NCI-H2227 (cell line): ENCODE results near the gene SARDH.

Source experiments
- DNase-seq: peaks from one replicate; lab custom pipeline; 2025; ENCODE audit not compliant: unreplicated experiment; lab: John Stamatoyannopoulos, UW

The SARDH gene

DNA sequence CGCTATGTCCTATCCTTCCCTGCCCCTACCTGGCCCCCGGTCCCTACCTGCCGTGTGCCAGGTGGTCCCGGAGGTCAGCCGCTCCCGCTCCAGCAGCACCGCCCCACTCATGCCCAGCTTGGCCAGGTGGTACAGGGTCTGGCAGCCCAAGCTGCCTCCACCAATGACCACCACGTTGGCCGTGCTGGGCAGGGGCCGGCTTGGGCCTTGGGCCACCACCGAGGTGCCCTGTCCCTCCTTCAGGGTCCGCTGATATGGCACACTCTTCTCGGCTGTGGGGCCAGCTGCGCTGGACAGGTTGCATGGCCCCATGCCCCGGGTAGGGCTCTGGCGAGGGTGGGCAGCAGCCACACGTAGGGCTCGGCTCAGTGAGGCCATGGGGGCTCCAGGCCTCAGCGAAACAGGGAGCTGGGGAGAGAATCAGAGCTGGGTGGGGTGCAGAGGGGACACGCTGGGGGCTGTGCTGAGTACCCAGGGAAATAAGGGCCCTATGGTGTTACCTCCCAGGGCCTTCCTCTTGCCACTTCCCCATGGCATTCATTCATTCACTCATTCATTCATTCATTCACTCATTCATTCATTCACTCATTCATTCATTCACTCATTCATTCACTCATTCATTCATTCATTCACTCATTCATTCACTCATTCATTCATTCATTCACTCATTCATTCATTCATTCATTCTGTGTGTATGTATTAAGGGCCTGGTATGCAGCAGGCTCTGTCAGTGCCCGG is 4.2 kb downstream of the SARDH start:
- no peak for DNase-seq

DNA sequence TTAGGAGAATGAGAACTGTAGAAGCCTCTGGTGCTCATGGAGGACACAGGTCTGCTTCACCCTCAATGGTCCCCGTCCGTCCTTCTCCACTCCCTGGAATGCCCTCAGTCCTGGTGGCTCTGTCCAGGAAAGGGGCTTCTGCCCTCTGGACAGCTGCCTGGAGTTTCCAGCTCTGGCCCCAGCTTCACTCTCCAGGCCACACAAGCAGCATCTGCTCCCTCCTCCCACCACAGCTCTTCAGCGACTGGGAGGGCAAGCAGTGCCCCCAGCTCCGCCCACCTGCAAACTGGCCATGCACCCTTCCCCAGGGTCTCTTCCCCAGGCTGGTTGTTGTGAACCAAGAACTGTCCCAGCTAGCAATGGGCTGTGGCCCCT is 4.7 kb downstream of the SARDH start:
- DNase-seq, result no peak

DNA sequence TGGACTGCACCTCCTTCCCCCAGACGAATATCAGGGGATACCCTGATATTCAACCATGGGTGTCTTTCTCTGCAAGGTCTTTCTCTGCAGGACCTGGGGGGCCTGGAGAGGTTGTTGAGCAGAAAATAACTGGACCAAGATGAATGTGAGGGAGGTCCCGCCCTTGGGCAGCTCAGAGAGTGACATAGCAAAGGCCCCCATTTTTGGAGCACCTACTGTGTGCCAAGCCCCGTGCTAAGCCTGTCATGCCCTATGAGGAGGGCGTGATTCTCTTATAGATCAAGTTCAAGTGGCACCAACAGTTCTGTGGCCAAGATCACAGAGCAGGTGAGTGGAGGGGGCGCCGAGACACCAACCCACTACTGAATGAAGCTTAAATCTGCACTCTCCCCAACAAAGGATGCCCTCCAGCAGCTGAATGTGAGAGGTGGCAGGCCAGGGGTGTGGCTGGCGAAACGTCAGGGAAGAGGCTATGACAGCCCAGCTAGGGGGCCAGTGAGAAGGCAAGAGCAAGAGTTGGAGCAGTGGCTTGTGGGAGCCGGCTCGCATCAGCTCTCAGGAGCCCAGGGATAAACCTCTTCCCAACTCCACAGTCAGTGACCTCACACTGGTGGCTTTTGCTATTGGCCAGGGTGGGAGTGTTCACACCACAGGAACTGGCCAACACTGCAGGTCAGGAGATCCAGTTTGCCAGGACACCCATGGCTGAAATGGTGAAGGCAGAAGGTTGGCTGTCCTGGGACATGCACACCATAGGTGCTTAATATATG is 5.3 kb downstream of the SARDH start:
- DNase-seq, result no peak

DNA sequence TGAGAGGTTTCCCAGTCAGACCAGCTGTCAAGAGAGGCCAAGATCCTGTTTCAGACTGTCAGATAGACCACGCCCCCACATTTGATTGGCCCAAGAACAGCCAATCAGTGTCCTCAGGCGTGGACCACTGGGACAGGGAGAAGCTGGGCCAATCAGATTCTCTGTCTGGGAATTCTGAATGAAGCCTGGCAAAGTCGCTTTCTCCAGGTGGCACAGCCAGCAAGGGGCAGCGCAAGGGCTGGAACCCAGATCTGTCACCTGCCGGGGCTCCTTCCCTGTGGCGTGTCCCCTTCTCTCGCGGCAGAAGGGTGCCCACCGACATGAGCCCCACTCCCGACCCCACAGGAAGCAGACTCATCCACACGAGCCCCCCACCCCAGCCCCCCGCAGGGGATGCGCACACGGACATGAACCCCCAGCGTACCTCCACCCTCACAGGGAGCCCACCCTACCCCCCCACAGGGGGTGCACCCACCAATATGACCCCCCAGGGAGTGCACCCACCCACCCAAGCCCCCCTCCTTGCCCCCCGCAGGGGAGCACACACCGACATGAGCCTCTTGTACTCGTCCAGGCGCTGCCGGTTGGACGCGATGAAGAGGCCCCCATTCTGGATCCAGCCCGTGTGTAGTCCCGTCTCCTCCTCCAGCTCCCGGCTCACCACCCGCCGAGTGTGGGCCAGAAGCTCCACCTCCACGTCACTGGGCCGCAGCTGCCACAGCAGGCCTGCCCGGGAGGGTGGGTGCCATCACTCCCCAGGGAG is 6.1 kb downstream of the SARDH start:
- no peak for DNase-seq

DNA sequence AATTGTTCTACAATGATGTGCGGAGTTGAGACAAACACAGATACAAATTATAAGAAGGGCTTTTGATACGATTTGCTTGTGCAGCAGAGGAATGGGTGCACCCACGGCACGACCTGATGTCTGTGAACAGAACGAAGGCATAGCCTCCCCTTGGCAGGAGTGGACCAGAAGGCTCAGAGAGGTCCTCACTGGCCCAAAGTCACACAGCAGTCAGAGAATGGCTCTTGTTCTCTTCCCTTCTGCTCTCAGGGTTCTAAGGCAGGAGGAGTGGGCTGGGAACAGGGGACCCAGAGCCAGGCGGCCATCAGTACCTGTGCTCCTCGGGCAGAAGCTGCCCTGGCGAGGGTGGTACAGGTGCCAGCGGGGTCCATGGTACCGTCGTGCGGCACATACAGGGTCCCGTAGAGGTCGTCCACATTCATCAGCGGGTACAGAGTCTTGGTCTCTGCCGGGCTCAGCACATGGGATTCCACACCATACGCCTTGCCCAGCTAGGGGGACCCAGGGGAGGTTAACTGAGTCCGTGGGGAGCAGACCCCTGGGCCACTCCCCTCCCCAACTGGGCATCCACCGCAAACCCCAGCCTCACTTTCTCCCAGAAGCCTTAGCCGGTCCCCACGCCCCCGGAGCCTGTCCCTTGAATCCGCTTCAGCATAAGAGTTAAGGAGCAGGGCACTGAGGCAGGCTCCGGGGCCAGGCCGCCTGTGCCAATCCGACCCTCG is 7.0 kb downstream of the SARDH start:
- no peak for DNase-seq

DNA sequence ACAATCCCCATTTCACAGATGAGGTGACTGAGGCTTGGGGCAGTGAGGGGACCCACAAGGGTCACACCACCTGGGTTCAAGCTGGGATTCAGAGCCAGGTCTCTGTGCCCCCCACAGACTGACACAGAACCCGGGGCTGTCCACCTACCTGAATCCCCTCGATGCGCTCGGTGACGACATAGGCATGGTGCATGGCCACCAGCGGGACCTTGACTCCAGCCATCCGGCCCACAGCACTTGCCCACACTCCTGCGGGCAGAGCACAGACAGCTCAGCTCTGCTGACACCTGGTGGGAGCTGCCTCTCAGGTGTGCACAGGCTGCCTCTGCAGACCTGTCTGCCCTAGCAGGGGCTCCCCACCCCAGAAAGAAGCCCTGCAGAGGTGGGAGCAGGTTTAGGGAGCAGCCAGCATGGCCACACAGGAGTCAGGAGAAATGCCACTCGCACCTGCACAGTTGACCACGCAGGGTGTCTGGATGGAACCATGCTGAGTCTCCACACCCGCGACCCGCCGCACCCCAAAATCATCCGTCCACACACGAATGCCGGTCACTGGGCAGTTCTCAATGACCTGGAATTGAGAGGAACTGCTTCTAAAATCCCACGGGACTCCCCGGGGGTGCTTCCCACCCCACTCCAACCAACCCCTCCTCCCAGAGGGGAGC is 8.4 kb downstream of the SARDH start:
- DNase-seq, result no peak

DNA sequence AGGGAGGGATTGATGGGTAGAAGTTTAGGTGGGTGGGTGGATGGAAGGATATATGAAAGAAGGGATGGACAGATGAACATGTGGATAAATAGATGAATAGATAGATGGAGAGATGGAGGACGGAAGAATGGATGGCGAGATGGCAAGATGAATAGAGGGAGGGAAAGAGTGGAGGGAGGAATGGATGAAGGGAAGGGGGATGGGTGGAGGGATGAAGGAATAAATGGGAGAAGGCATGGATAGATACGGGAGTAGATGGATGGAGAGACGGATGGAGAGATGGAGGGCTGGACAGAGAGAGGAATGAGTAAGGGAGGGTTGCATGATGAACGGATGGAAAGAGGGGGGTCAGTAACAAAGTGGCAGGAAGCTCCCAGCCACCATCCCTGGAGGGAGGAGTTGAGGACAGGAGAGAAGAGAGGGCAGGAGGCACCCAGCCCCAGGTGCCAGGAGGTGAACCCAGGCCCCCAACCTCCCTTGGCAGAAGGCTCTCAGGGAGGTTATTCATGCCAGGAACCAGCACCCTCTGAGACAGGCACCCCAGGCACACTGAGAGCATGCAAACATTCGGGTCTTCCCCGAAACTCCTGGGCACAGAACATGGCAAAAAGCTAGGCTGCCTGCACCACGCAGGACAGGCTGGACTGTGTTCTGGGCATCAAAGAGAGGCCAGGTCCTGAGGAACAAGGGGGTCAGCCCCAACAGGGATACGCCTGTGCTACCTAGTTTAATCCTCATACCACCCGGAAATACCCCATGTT is 9.1 kb downstream of the SARDH start:
- no peak for DNase-seq

DNA sequence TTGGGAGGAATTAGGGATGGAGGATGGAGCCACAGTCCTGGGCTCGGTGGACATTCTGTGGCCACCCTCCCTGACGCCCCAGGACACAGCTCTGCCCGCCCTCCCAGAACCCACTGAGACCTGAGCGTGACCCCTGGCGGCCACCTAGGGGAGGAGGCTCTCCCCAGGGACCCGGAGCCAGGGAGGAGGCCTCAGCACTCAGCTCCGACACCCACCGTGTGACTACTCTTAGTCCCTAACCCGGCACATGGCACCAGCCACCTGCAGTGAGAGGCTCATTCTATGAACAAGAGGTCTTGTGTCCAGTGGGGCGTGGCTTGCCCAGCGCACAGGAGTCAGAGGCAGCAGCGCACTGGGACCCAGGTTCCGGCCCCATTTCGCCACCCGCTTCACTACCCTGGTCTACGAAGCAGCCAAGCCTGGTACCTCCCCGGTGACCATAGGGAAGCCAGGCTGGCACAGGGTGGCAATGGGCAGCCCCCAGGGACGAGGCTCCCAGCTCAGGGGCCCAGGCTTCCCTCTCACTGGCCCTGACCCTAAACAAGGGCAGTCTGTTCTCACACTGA is 10.2 kb downstream of the SARDH start:
- no peak for DNase-seq

DNA sequence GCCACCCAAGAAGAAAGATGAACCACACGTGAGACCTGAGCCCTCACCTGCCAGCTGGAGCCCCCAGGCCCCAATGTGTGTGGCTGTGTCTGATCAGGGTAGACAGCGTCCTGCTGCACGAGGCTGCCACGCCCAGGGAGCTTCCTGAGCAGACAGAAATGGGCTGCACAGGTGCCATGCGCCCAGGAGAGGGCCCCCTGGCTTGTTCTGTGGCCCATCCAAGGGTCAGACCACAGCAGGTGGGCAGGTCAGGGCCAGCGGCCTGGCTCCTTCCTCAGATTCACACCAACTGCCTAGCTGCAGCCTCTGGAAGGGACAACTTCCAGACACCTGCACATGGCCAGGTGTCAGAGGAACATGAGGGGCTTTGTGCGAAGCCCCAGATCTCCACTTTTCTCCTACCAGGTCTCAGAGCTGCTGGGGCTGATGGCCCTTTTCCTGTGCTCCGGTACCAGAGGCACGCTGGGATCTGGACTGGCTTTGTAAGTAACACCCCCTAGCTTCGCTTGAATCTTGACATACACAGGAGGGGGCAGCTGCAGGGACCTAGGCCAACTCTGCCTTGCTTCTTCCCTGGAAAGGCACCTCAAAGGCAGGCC is 10.8 kb downstream of the SARDH start:
- no peak for DNase-seq

DNA sequence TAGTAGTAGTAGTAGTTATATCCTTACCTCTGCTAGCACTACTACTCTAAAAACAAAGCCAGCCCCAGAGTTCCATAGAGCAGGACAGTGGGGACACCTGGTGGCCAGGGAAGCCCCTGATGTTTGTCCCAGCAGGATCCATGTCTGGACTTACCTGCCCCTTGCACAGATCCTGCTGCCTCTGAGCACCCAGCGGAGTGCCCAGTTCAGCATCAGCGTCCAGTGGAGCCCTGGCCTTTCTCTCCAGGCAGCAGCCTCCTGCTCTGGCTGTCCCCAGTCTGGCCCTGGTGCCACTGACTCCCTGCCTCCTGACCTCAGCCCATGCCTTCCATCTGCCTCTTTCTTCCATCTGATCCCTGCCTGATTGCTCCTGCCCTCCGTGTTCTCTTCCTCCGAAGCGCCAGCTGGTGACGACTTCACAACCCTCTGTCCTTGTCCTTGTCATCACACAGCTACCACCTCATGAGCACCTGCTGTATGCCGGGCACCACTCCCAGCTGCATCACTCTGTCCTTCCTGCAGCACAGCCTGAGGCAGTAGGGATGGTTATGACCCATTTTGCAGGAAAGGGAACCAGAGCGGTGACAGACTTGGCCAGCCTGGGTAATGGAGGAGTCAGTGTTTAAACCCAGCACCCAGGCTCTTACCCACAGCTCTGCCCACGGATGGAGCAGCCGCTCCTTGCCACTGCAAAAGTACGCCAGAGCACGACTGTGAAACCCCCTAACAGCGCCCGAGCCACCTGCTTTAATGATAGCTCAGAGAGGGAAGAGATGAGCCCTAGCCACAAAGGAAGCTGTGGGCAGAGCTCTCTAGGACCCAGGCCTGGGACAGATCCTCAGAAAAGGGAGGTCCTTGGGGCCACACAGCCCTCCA is 11.5 kb downstream of the SARDH start:
- DNase-seq, result peak; percentile 51

DNA sequence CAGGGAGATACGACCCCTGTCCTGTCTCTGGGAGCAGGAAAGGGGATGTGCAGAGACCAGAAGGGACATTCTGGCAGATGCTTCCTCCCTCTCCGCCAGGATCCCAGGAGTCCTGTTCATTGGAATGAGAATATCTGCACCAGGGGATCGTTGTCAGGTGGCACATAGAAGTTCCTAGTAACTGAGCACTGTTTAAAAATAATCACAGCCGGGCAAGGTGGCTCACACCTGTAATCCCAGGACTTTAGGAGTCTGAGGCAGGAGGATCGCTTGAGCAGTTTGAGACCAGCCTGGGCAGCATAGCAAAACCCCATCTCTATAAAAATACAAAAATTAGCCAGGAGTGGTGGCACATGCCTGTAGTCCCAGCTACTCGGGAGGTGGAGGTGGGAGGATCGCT is 12.3 kb downstream of the SARDH start:
- DNase-seq, result no peak

DNA sequence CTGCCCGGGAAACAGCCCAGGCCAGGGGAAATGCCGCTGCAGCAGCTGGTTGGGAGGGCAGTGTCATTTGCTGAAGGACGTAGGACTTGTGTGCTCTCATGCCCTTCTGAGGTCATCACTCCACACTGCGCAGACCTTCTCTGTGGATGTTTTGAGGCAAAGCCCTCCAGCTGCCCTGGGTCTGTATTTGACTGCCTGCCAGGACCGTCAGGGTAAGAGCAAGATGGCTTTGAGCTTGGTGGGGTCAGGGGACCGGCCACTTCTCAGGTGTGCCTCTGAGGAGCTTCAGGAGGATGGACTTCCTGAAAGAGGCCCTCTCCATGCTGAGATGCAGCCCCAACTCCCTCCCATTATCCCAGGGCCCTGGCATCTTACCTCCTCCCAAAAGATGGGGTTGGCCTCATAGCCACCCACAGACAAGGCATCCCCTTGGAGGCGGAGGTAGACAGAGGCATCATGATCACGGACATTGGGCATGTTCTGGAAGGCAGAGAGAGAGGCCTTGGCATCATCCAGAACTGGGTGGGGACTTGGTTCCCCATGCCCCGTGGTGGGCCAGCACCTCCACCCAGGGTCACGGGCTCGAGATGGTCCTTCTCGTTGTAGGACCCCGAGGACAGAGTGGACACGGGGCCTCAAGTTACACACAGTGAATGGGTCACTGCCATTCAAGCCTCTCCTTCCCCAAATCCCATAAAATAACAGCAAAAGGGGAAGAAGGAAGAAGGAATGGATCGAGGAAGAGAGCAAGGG is 19.4 kb downstream of the SARDH start:
- DNase-seq, result no peak

DNA sequence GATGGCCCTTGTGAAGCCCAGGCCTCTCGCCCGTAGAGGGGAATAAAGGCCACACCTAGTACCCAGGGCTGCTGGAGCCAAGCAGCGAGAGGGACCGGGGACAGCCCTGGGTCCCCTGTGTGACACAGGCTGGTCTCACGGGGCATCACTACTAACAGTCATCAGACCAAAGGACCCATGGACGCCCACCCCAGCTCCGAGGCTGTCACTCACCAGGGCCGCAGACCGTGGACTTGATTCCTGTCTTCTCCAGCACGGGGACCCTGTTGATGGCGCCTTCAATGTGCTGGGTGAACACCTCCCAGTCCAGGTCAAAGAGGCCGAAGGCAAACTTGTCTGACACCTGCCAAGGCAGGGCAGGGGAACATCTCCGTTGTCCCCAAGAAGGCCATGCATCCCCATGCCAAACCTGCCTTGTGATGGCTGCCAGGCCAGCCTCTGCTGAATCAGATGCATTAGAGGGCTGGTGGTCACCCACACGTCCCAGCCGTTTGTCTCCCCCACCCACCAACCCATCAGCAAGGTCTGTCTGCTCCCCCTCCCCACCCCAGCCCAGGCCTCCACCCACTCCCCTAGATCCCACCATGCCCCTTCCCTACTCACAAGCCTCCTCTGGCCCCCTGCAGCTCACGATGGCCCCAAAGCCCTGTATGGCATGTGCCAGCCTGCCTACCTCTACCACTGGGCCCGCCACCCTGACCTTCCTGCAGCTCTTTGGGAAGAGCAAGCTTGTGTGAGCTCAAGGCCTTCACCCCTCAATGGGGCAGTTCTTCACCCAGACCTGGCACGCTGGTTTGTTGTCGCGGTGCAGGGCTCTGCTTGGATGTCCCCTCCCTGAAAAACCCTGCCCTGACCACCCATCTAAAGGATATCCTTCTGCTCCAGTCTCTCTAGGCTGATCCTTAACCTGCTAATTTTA is 20.8 kb downstream of the SARDH start:
- no peak for DNase-seq

DNA sequence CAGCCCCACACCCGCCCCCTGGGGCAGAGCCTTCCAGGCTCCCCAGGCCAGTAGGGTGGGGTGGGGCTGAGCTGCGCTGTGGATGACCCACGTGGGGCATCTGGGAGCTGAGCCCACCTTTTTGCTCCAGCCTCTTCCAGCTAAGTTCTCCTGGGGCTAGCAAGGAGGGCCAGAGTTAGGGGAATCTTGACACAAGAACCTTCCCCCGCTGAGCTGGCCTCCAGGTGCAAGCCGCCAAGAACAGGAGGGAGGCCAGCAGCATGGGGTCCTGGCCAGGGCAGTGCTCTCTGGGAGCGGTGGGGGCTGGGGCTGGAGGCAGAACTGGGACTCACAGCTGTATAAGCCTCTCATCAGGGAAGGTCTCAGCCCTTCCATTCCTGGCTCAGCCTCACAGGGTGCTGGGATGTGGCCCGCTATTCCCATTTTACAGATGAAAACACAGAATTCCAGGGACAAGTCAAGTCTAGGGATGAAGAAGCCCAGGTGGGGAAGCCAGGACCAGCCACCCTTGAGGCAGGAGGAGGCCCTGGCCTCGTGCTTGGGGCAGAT is 21.5 kb downstream of the SARDH start:
- no peak for DNase-seq

DNA sequence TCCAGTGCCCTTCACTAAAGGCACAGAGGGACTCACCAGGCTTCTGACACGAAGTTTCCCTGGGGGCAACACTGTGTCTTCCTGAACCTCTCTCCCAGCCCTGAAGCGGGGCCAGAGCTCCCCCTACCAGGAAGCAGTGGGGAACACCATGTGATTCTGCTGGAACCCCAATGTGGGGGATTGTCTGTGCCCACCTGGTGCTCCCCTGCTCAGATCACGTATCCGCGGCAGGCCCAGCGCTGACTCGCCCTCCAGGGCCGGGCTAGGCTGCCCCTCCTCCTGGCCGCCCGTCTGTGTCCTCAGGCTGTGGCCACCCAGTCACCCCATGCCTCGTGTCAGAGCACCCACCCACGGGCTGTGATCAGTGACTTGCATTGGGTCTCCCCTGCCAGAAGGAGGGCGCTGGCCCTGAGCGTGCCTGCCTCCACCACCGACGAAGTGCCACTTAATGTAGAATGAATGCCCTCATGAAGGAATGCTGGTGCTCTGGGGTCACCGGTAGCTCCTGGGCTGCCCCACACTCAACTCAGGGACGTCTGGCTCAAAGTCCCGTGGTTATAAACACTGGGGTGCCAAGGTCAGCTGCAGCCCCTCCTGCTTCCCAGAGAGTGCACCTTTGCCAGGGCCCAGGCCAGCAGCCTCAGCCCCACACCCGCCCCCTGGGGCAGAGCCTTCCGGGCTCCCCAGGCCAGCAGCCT is 22.1 kb downstream of the SARDH start:
- DNase-seq, result no peak
